Fibroblast of the conjunctiva (primary cell): ENCODE results near the gene ACTR10.
A peak's percentile ranks its signal among the peaks of the same experiment; 100 is the strongest.
"Not testable (repeated sequence)": the region's sequence is repeated elsewhere in the genome, so short reads cannot be mapped to it uniquely, and the experiment has no call there.

Experiments
- DNase-seq: peaks from one replicate; pipeline ENCODE4 v3.0.0-alpha.2; 2010; ENCODE audit warnings: low read depth

The ACTR10 gene

GRCh38 chr14:58216544-58216943 is 16.6 kb downstream of the ACTR10 start:
- no peak for DNase-seq

GRCh38 chr14:58227096-58227819 is 27.3 kb downstream of the ACTR10 start:
- no peak for DNase-seq

DNA sequence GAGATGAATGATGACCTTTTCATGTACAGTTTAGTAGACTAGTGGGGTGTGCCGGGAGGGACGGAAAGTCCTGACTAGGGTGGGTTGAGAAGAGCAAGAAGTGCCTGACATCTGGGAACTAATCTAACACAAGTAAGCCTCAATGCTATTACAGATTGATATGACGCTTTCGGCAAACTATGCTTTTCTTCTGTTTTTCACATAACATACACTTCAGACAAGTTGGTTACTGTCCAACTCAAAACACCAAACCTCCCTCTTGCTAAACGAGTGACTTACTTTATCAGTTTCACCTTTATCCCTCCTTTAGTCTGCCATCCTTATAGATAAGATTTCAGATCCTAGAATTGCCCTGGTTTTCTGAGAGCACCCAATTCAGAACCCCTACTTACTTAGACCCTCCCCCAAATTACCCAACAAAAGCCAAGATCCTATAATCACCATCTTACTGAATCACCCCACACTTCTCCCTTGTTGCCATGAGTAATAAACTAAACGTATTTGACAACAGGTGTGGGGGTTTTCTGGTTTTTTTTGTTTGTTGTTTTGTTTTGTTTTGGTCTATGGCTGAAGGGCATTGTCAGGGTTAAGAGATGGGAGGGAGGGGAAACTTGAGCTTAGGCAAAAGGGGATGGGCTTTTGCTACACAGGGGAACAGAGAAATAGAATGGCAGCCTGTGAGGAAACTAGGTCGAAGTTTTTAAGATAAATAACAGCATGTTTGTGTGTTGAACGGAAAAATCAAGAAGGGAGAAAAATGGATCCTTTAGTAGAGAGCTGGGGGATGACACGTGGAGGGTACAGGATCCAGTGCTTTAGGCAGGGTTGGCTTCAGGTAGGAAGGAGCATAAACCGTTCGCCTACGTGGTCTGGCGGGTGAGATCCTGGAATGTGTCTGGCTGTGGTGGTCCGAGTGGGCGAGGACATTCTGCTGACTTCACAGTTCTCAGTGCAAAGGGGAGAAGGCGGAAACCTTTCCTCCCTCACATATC is 38.6 kb downstream of the ACTR10 start:
- no peak for DNase-seq

- peak; percentile 50 for DNase-seq
These were observed 39.6 kb downstream of the ACTR10 start for GRCh38 chr14:58239244-58240195.

- DNase-seq, result no peak
These were observed 44.0 kb downstream of the ACTR10 start for GRCh38 chr14:58243790-58244555.

DNA sequence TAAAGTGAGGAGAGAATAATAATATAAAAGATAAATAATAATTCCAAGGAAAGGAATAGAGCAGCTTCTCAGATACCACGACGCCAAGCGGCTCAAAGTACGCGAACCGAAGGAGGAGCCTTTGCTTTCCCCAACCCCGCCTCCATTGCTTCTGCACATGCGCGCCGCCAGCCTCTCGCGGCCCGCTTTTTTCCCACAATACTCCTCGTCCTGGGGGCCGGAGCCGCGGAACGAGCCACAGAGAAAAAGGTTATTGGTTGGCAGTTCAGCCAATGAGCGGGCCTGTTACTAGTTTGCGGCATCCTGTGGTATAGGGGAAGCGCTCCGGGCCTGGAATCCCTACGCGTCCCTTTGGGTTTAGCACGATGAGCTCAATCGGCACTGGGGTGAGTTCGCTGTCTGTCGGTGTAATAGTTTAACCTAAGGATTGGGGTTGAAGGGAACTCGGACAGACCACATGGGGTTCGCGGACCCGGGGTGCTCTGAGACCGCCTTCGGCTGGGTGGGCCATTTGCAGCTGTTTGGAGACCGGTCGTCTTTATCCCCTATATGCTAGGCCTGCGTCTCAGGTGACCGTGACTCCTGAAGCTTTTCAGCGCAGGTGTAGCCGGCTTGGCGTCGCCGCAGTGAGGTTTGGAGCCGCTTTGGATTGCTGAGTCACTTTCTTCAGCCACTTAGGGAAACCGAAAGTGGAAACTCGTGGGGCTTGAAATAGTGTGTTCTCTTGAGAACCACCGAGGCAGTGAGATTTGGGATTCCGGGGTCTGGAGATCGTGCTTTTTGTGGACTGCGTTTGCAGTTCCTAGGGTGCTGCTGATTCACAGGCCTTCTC is 44.8 kb downstream of the ACTR10 start, which contains the start of gene PSMA3:
TSS of gene PSMA3 (plus strand) at position 288 of the 832 bp plus-strand sequence. CDS start at position 366, 78 bp downstream.
- DNase-seq, result peak; percentile 92

- DNase-seq, result no peak
These were observed 45.6 kb downstream of the ACTR10 start for GRCh38 chr14:58245562-58245961.

- DNase-seq, result no peak
These were observed 49.7 kb downstream of the ACTR10 start for GRCh38 chr14:58249611-58250010.

GRCh38 chr14:58258156-58258555 is 58.2 kb downstream of the ACTR10 start:
- no peak for DNase-seq

DNA sequence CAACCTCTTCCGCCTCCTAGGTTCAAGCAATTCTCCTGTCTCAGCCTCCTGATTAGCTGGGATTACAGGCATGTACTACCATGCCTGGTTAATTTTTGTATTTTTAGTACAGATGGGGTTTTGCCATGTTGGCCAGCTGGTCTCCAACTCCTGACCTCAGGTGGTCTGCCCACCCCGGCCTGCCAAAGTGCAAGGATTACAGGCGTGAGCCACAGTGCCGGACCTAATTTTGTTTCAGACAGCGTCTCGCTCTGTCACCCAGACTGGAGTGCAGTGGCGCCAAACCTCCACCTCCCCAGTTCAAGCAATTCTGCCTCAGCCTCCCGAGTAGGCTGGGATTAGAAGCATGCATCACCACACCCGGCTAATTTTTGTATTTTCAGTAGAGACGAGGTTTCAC is 62.1 kb downstream of the ACTR10 start:
- DNase-seq, result not testable (repeated sequence)

DNA sequence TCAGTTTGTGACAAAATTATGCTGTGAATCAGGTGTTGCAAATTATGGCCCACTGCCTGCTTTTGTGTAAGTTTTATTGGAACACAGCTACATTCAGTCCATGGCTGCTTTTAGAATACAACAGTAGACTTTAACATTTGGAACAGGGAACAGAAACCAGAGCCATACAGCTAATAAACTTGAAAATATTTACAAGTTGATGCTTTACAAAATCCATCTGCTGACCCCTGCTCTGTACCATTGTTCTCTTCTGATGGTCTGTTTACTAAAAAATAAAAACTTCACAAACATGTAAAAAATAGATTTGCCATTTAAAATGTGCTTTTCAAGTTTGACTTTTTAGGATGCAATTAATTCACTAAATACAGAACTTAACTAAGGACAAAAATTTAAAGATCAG is 65.5 kb downstream of the ACTR10 start:
- no peak for DNase-seq

- DNase-seq, result no peak
These were observed 70.7 kb downstream of the ACTR10 start for GRCh38 chr14:58270628-58271027.

DNA sequence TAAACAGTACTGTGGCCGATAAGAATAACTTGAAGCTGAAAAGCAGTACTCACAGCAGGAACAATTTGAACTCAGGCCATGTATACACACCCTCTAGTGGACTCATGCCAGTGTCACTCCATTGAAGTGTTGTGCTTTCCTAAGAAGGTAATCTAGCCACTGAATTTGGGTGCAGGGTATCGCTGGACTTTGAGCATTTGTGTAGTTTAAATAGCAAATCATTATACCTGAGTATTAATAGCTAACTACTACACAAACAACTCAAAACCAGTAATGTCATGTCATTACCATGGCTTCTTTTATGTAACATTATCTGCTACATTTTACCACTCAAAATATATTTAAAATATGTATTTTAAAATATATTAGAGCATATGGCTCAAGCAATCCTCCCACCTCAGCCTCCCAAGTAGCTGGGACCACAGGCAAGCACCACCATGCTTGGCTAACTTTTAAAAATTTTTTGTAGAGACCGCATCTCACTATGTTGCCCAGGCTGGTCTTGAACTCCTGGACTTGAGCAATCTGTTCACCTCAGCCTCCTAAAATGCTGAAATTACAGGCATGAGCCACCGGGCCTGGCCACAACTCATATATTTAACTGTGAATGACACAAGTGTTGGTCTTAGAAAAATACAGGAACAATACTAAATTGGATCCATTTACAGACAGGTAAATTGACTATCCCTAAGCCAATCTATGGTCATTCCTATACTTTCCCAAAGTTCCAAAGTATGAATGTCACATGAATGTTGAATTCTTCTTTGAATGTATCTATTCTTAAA is 72.8 kb downstream of the ACTR10 start:
- DNase-seq, result peak; percentile 18

- DNase-seq, result no peak
These were observed 74.9 kb downstream of the ACTR10 start for GRCh38 chr14:58274881-58275280.

GRCh38 chr14:58275527-58276190 is 75.7 kb downstream of the ACTR10 start:
- DNase-seq, result no peak

GRCh38 chr14:58276208-58276607 is 76.3 kb downstream of the ACTR10 start:
- no peak for DNase-seq

DNA sequence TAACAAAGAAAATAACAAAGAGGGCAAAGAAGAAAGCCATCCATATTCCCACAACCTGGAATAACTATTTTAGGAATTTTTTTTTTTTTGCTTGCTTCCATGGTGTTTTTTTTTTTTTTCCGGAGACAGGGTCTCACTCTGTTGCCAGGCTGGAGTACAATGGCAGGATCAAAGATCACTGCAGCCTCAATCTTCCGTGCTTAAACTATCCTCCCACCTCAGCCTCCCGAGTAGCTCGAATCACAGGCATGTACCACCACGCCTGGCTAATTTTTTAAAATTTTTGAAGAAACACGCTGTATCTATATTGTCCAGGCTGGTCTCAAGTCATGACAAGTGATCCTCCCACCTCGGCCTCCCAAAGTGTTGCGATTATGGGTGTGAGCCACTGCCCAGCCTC is 78.2 kb downstream of the ACTR10 start:
- no peak for DNase-seq

GRCh38 chr14:58280954-58281787 is 81.2 kb downstream of the ACTR10 start:
- peak; percentile 69 for DNase-seq
